DOHH2 (cell line): ENCODE data around the gene SLC4A1AP.

ENCODE experiments used
- H3F3A ChIP-seq: fragments of 200-600 bp; sonication (generic), shearing (Covaris generic); 2 replicates; pipeline ENCODE4 v1.6.0; 2016; ENCODE audit warnings: antibody characterized with exemption, mild to moderate bottlenecking; ENCODE audit not compliant: control insufficient read depth, insufficient read depth
- H3K27ac ChIP-seq: fragments of 200-600 bp; sonication (generic); 2 replicates; pipeline ENCODE4 v1.5.1; 2014; ENCODE audit warnings: low read depth, mild to moderate bottlenecking, low read length, moderate library complexity
- H3K27me3 ChIP-seq: fragments of 200-600 bp; sonication (generic); 2 replicates; pipeline ENCODE4 v1.6.1; 2014; ENCODE audit warnings: mild to moderate bottlenecking, low read length, mixed read lengths; ENCODE audit not compliant: control insufficient read depth
- H3K36me3 ChIP-seq: fragments of 200-600 bp; sonication (generic); 2 replicates; pipeline ENCODE4 v1.6.1; 2014; ENCODE audit warnings: mild to moderate bottlenecking, low read length, moderate library complexity, mixed read lengths; ENCODE audit not compliant: control insufficient read depth
- H3K4me1 ChIP-seq: fragments of 200-600 bp; sonication (generic); 2 replicates; pipeline ENCODE4 v1.6.1; 2014; ENCODE audit warnings: mild to moderate bottlenecking, low read length, mixed read lengths; ENCODE audit not compliant: control insufficient read depth
- H3K4me2 ChIP-seq: fragments of 200-600 bp; sonication (generic); 2 replicates; pipeline ENCODE4 v1.6.0; 2014; ENCODE audit warnings: mild to moderate bottlenecking, low read length, moderate library complexity
- H3K4me3 ChIP-seq: fragments of 200-600 bp; sonication (generic); 2 replicates; pipeline ENCODE4 v1.5.1; 2014; ENCODE audit warnings: mild to moderate bottlenecking, low read length, mixed read lengths
- H3K79me2 ChIP-seq: fragments of 200-600 bp; sonication (generic); 2 replicates; pipeline ENCODE4 v1.6.1; 2014; ENCODE audit warnings: mild to moderate bottlenecking, low read length, mixed read lengths; ENCODE audit not compliant: control insufficient read depth
- H3K9me2 ChIP-seq: fragments of 200-600 bp; sonication (generic); replicated peaks from 2 replicates; pipeline ENCODE4 v1.6.1; 2014; ENCODE audit warnings: mild to moderate bottlenecking, low read length, mixed read lengths; ENCODE audit not compliant: control insufficient read depth
- H3K9me3 ChIP-seq: fragments of 200-600 bp; sonication (generic); 2 replicates; pipeline ENCODE4 v1.6.1; 2014; ENCODE audit warnings: antibody characterized with exemption, low read length, mixed read lengths; ENCODE audit not compliant: control insufficient read depth, insufficient read depth
- H4K20me1 ChIP-seq: fragments of 200-600 bp; sonication (generic); 2 replicates; pipeline ENCODE4 v1.6.0; 2014; ENCODE audit warnings: low read depth, mild to moderate bottlenecking, antibody characterized with exemption, low read length, moderate library complexity; ENCODE audit not compliant: control insufficient read depth, insufficient read depth
- EZH2phosphoT487 ChIP-seq: fragments of 200-600 bp; sonication (generic); IDR thresholded peaks from 2 replicates; pipeline ENCODE4 v1.6.1; 2017; ENCODE audit warnings: borderline replicate concordance, mild to moderate bottlenecking, antibody characterized with exemption, low read length, moderate library complexity, mixed read lengths
- TF ChIP-seq, protein P1 (sequence below): fragments of 200-600 bp; sonication (generic); IDR thresholded peaks from one replicate; pipeline ENCODE4 v1.5.1; 2014; ENCODE audit warnings: antibody characterized with exemption, mild to moderate bottlenecking, low read depth, low read length; ENCODE audit not compliant: poor library complexity, severe bottlenecking

SLC4A1AP gene

DNA sequence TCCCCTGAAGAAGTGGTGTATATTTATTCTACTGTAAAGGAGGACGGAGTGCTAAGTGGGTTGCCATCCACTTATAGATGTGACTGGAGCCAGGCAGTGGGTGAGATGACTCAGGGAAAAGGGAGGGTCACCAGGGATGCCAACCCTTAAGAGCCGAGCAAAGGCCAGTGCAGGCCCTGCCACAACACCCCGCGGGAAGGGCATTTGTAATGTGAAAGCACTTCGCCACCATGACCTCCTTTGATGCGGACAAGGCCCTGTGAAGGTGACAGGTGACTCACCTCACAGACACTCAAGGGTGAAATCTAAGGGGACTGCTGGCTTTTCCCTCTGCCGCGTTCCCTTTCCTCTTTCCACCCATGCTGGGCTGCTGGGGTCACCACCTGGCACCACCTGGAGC, 57.6 kb downstream of the SLC4A1AP start:
- no peak overlapping the region for H3K27ac ChIP-seq
- TF ChIP-seq EZH2phosphoT487 = no peak
- TF ChIP-seq, protein P1, sequence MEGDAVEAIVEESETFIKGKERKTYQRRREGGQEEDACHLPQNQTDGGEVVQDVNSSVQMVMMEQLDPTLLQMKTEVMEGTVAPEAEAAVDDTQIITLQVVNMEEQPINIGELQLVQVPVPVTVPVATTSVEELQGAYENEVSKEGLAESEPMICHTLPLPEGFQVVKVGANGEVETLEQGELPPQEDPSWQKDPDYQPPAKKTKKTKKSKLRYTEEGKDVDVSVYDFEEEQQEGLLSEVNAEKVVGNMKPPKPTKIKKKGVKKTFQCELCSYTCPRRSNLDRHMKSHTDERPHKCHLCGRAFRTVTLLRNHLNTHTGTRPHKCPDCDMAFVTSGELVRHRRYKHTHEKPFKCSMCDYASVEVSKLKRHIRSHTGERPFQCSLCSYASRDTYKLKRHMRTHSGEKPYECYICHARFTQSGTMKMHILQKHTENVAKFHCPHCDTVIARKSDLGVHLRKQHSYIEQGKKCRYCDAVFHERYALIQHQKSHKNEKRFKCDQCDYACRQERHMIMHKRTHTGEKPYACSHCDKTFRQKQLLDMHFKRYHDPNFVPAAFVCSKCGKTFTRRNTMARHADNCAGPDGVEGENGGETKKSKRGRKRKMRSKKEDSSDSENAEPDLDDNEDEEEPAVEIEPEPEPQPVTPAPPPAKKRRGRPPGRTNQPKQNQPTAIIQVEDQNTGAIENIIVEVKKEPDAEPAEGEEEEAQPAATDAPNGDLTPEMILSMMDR = no peak
- no peaks in the 10 kb centered on the region for H3K9me3 ChIP-seq
- no peaks in the 10 kb centered on the region for H3K79me2 ChIP-seq
- H3K36me3 ChIP-seq = no peaks in the 10 kb centered on the region
- H3K4me2 ChIP-seq = no peak overlapping the region
- no peaks in the 10 kb centered on the region for H4K20me1 ChIP-seq
- no peaks in the 10 kb centered on the region for H3K9me2 ChIP-seq
- H3K4me1 ChIP-seq = no peaks in the 10 kb centered on the region
- no peak overlapping the region for H3K4me3 ChIP-seq
- peaks cover 22% of the 10 kb centered on the region for H3K27me3 ChIP-seq
- no peaks in the 10 kb centered on the region for H3F3A ChIP-seq

DNA sequence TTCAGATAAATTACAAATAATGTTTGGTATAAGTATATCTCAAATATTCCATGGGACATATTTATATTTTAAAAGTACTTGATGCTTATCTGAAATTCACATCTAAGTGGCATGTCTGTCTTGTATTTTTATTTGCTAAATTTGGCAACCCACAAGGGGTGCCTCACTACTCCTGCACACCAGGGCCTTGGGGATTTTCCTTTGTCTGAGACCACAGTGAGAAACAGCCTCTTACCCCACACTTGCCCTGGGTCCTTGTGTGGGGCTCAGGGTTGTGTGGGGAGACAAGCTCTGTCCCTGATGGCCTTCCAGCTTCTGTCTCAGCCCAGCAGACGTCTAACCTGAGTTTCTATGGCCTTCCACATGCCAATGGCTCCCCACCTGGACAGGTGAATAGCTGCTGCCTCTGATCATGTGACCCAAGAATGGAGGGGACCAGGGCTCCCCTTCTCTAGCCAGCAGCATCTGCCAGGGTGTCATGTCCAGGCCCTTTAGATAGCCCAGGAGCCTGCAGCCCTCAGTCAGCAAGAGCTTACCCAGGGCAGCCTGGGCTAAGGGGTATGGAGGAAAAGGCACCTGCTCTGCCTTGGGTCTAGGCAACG, 58.3 kb downstream of the SLC4A1AP start:
- Histone ChIP-seq H3K36me3 (no peaks in the 10 kb centered on the region), H3F3A (no peaks in the 10 kb centered on the region), H3K4me1 (no peaks in the 10 kb centered on the region), H3K4me2 (no peak overlapping the region), H3K9me2 (no peaks in the 10 kb centered on the region), H3K9me3 (no peaks in the 10 kb centered on the region), H3K27ac (no peak overlapping the region), H3K27me3 (peaks cover 15% of the 10 kb centered on the region), H3K79me2 (no peaks in the 10 kb centered on the region), H3K4me3 (no peak overlapping the region), H4K20me1 (no peaks in the 10 kb centered on the region)
- TF ChIP-seq EZH2phosphoT487 = no peak
- TF ChIP-seq, protein P1 = no peak

DNA sequence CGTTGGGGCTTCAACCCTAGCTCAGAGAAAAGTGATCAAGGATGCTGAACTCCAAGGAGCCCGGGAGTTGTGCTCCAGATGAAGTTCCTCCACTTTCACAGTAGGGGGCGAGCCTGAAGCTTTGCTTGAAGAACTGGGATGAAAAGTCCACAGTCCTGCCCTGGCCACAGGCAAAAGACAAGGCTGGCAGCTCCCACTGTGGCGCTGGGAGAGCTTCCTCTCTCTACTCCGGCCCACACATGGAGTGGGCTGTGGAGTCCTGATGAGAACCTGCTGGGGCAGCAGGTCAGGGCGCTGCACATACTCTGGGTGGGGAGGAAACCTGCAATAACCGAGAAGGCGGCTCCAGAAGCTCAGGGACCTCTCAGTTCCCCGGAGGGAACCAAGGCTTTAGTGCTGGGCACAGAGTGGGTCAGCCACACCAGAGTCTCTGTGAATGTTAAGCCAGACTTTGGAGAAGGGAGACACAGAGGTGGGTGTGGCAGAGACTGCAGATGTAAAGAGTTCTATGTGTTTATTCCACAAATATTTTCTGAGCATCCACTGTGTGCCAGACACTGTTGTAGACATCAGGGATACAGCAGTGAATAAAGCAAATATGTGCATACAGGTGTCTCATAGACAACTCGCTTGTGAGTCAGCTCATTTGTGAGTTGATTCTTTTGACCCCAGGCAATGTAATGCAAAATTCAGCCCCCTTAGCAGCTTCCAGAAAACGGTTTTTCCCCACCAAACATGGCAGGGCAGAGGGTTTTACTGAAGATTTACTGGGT, 59.9 kb downstream of the SLC4A1AP start:
- Histone ChIP-seq H3K4me2 (no peak overlapping the region), H3F3A (no peaks in the 10 kb centered on the region), H3K79me2 (no peaks in the 10 kb centered on the region)

More for the DNA sequence above, 59.9 kb downstream of the SLC4A1AP start:
- peaks cover 12% of the 10 kb centered on the region for H3K27me3 ChIP-seq
- H3K4me3 ChIP-seq = no peak overlapping the region
- no peaks in the 10 kb centered on the region for H3K9me3 ChIP-seq
- TF ChIP-seq, protein P1 = peak; percentile 76
- TF ChIP-seq EZH2phosphoT487 = no peak
- no peaks in the 10 kb centered on the region for H3K4me1 ChIP-seq
- no peaks in the 10 kb centered on the region for H4K20me1 ChIP-seq
- H3K27ac ChIP-seq = no peak overlapping the region
- H3K9me2 ChIP-seq = no peaks in the 10 kb centered on the region
- no peaks in the 10 kb centered on the region for H3K36me3 ChIP-seq
